Breast epithelium (tissue), 4 donors: ENCODE measurements around the gene METTL9. TPM values are rescaled to one million over a fixed set of nuclear protein-coding genes. Genes with fewer than 3 reads are reported as not detected.
"Not testable (repeated sequence)": the region's sequence is repeated elsewhere in the genome, so short reads cannot be mapped to it uniquely, and the experiment has no call there.

Experiments
- DNase-seq, 2 donors: peaks; one replicate each; pipeline ENCODE4 v3.0.0-alpha.2; 2019; ENCODE audit warnings: low spot score in 2 of 2
- H3K27ac ChIP-seq, 2 donors: fragments of 200-600 bp; sonication (generic) in 1 of 2; one replicate each; pipeline ENCODE4 v1.5.1; 2016 to 2019; ENCODE audit warnings: mild to moderate bottlenecking in 1 of 2
- H3K27me3 ChIP-seq, 2 donors: fragments of 200-600 bp; sonication (generic) in 1 of 2; one replicate each; pipeline versions ENCODE4 v1.5.1 to v1.6.0; 2017 to 2019; ENCODE audit warnings: control low read depth in 1 of 2, mild to moderate bottlenecking in 1 of 2
- H3K36me3 ChIP-seq: fragments of 200-600 bp; one replicate; pipeline ENCODE4 v1.5.1; 2019
- H3K4me1 ChIP-seq, 2 donors: fragments of 200-600 bp; sonication (generic); one replicate each; pipeline ENCODE4 v1.5.1; 2016 to 2019; ENCODE audit warnings: control low read depth in 1 of 2
- H3K4me3 ChIP-seq, 3 donors: fragments of 200-600 bp; sonication (generic); 1 replicate in 2 of 3; 2 replicates in 1 of 3; pipeline ENCODE4 v1.5.1; 2016 to 2019; ENCODE audit warnings: mild to moderate bottlenecking in 3 of 3, moderate library complexity in 2 of 3
- H3K9me3 ChIP-seq, 2 donors: fragments of 200-600 bp; sonication (generic) in 1 of 2; one replicate each; pipeline ENCODE4 v1.5.1; 2016 to 2019; ENCODE audit warnings: control low read depth in 1 of 2
- CTCF ChIP-seq, 3 donors: fragments of 450-650 bp; IDR thresholded peaks; one replicate each; pipeline ENCODE4 v1.5.1; 2016 to 2017; ENCODE audit warnings: antibody characterized with exemption in 3 of 3, mild to moderate bottlenecking in 3 of 3, moderate library complexity in 3 of 3
- POLR2A ChIP-seq: fragments of 450-650 bp; IDR thresholded peaks from one replicate; pipeline ENCODE4 v1.6.1; 2016; ENCODE audit warnings: antibody characterized with exemption, mild to moderate bottlenecking, moderate library complexity
- POLR2AphosphoS5 ChIP-seq, 3 donors: sonication (generic); formaldehyde crosslinking; IDR thresholded peaks; one replicate each; pipeline ENCODE4 v1.6.1; 2017; ENCODE audit warnings: antibody characterized with exemption in 3 of 3
- intact Hi-C: fragments of 100-400 bp; cut with DNase I; formaldehyde crosslinking; loops from one replicate; pipeline ENCODE4 v1.15.1; 2023; ENCODE audit warnings: low total_unique reads
- total RNA-seq, 3 donors: library from RNA; depleted of rRNA; stranded (reverse); fragments of >200 nt; gene quantifications; one replicate each; pipeline ENCODE4 v1.1.0, GENCODE V29; 2016

METTL9 gene
- total RNA-seq, 3 donors from 2014 or later = 121 to 162 (median 136) TPM

GRCh38 chr16:21598701-21599121 is 666 bp upstream of the METTL9 start:
- TF ChIP-seq CTCF (IDR thresholded peaks at IDR 0.05) (no peak), POLR2AphosphoS5 (IDR thresholded peaks at IDR 0.05) (no peak), POLR2A (no peak)
- peak overlapping the region; percentile 95 to 96 for H3K27ac ChIP-seq
- DNase-seq = no peak

GRCh38 chr16:21600031-21600773 is 825 bp downstream of the METTL9 start:
- Histone ChIP-seq H3K9me3 (no peaks in the 10 kb centered on the region), H3K4me1 (no peaks in the 10 kb centered on the region), H3K27ac (peak overlapping the region; percentile 95 to 96), H3K36me3 (no peaks in the 10 kb centered on the region), H3K27me3 (no peaks in the 10 kb centered on the region), H3K4me3 (peak overlapping the region; percentile 63 to 93 (median 81))
- no peak for TF ChIP-seq POLR2AphosphoS5 (IDR thresholded peaks at IDR 0.05)
- no peak for TF ChIP-seq POLR2A
- no peak for TF ChIP-seq CTCF (IDR thresholded peaks at IDR 0.05)
- intact Hi-C loops = no loop called here
- DNase-seq = no peak

More at GRCh38 chr16:21598701-21599121, 666 bp upstream of the METTL9 start:
- Histone ChIP-seq H3K9me3 (no peaks in the 10 kb centered on the region), H3K4me3 (peak overlapping the region; percentile 63 to 93 (median 81)), H3K27me3 (no peaks in the 10 kb centered on the region), H3K36me3 (no peaks in the 10 kb centered on the region), H3K4me1 (no peaks in the 10 kb centered on the region)
- intact Hi-C loops = no loop called here

GRCh38 chr16:21602785-21603184 is 3.4 kb downstream of the METTL9 start:
- Histone ChIP-seq H3K4me3 (no peak overlapping the region), H3K9me3 (no peaks in the 10 kb centered on the region), H3K27me3 (no peaks in the 10 kb centered on the region), H3K27ac (no peak overlapping the region), H3K4me1 (no peaks in the 10 kb centered on the region), H3K36me3 (no peaks in the 10 kb centered on the region)
- intact Hi-C loops = no loop called here
- TF ChIP-seq CTCF (IDR thresholded peaks at IDR 0.05) (no peak), POLR2AphosphoS5 (IDR thresholded peaks at IDR 0.05) (no peak), POLR2A (no peak)
- DNase-seq = no peak

- Histone ChIP-seq H3K27me3 (no peaks in the 10 kb centered on the region), H3K36me3 (no peaks in the 10 kb centered on the region), H3K27ac (no peak overlapping the region), H3K4me1 (peaks cover 0 to 3% of the 10 kb centered on the region in 2 donors), H3K9me3 (no peaks in the 10 kb centered on the region), H3K4me3 (no peak overlapping the region)
- DNase-seq = no peak
- TF ChIP-seq POLR2AphosphoS5 (IDR thresholded peaks at IDR 0.05) (no peak), POLR2A (no peak), CTCF (IDR thresholded peaks at IDR 0.05) (no peak)
- intact Hi-C loops = no loop called here
Observed at GRCh38 chr16:21603928-21604327, 4.6 kb downstream of the METTL9 start.

GRCh38 chr16:21605848-21606247 is 6.5 kb downstream of the METTL9 start:
- H3K4me1 ChIP-seq, H3K27me3 ChIP-seq, H3K36me3 ChIP-seq, H3K4me3 ChIP-seq, intact Hi-C loops, H3K9me3 ChIP-seq, DNase-seq, H3K27ac ChIP-seq: not testable (repeated sequence)
